H1 (cell line): ENCODE data around the gene ACBD4. TPM values are rescaled to one million over a fixed set of nuclear protein-coding genes. Genes with fewer than 3 reads are reported as not detected.

Experiments used
- CTCF ChIA-PET: fragments of 300-600 bp; sonication (Branson Sonifier 250); formaldehyde crosslinking; loops from one replicate; lab custom pipeline; 2021; ENCODE audit not compliant: partially characterized antibody; lab: Charles Lee
- POLR2A ChIA-PET: fragments of 300-600 bp; sonication (Branson Sonifier 250); formaldehyde crosslinking; loops from one replicate; lab custom pipeline; 2021; ENCODE audit warnings: inconsistent platforms; ENCODE audit not compliant: partially characterized antibody; lab: Charles Lee
- DNase-seq, 2 experiments: peaks; one replicate each; pipeline versions ENCODE4 v3.0.0 to v3.0.0-alpha.2; 2010 to 2022; ENCODE audit warnings: low spot score in 2 of 2, low read depth in 1 of 2, mixed read lengths in 1 of 2
- FAIRE-seq: peaks from 2 replicates; lab custom pipeline; 2011; peaks lifted over from hg19 to GRCh38; lab: Jason Lieb, UNC
- H2AFZ ChIP-seq: 2 replicates; pipeline ENCODE4 v1.8.1; 2012; ENCODE audit warnings: low read length, inconsistent platforms
- H2AK5ac ChIP-seq: 2 replicates; pipeline ENCODE4 v1.6.1; 2013; ENCODE audit warnings: low read depth, low read length
- H2BK120ac ChIP-seq: replicated peaks from 2 replicates; pipeline ENCODE3; 2013; ENCODE audit warnings: low read depth, low read length, inconsistent platforms
- H2BK12ac ChIP-seq: 2 replicates; pipeline ENCODE4 v1.6.1; 2013; ENCODE audit warnings: low read depth, low read length
- H2BK15ac ChIP-seq: 2 replicates; pipeline ENCODE4 v1.6.1; 2013; ENCODE audit warnings: low read length
- H2BK20ac ChIP-seq: 2 replicates; pipeline ENCODE4 v1.6.1; 2013; ENCODE audit warnings: low read length
- H2BK5ac ChIP-seq: 2 replicates; pipeline ENCODE4 v1.6.1; 2013; ENCODE audit warnings: low read depth, low read length
- H3K14ac ChIP-seq: 2 replicates; pipeline ENCODE4 v1.6.1; 2013; ENCODE audit warnings: inconsistent platforms; ENCODE audit not compliant: insufficient read length
- H3K18ac ChIP-seq: 2 replicates; pipeline ENCODE4 v1.6.1; 2013; ENCODE audit warnings: low read length; ENCODE audit errors: extremely low read depth
- H3K23ac ChIP-seq: 2 replicates; pipeline ENCODE4 v1.6.1; 2013; ENCODE audit warnings: inconsistent platforms; ENCODE audit not compliant: insufficient read length
- H3K23me2 ChIP-seq: 2 replicates; pipeline ENCODE4 v1.6.1; 2013; ENCODE audit warnings: low read depth, low read length
- H3K27ac ChIP-seq: 2 replicates; pipeline ENCODE4 v1.6.1; 2011; ENCODE audit warnings: low read depth, low read length, inconsistent platforms
- H3K27me3 ChIP-seq, 4 experiments: replicated peaks in 1 of 4; 1 replicate in 1 of 4; 2 replicates in 3 of 4; pipeline versions ENCODE4 v1.6.1 to v1.8.1; 2011 to 2013; ENCODE audit warnings: low read length in 3 of 4, mild to moderate bottlenecking in 3 of 4, inconsistent platforms in 2 of 4, mixed read lengths in 2 of 4, moderate library complexity in 1 of 4; ENCODE audit not compliant: control insufficient read depth in 3 of 4, insufficient read depth in 3 of 4; ENCODE audit errors: extremely low read depth in 1 of 4
- H3K36me3 ChIP-seq, 4 experiments: 2 replicates each; pipeline versions ENCODE4 v1.6.1 to v1.8.1; 2011 to 2013; ENCODE audit warnings: mild to moderate bottlenecking in 4 of 4, low read length in 3 of 4, moderate library complexity in 2 of 4, control low read depth in 1 of 4, inconsistent platforms in 1 of 4; ENCODE audit not compliant: insufficient read depth in 4 of 4, control insufficient read depth in 2 of 4
- H3K4ac ChIP-seq: replicated peaks from 2 replicates; pipeline ENCODE3; 2013; ENCODE audit warnings: low read length, low read depth, mixed read lengths, inconsistent platforms; ENCODE audit not compliant: insufficient read length
- H3K4me1 ChIP-seq, 4 experiments: replicated peaks in 1 of 4; 1 replicate in 1 of 4; 2 replicates in 3 of 4; pipeline versions ENCODE4 v1.6.1 to v1.8.1; 2011 to 2013; ENCODE audit warnings: low read length in 3 of 4, inconsistent platforms in 2 of 4, mixed read lengths in 1 of 4; ENCODE audit not compliant: insufficient read depth in 4 of 4, control insufficient read depth in 3 of 4
- H3K4me2 ChIP-seq, 2 experiments: 2 replicates each; pipeline versions ENCODE4 v1.6.1 to v1.8.1; 2011 to 2013; ENCODE audit warnings: low read depth in 2 of 2, low read length in 2 of 2, control low read depth in 1 of 2, inconsistent platforms in 1 of 2, mild to moderate bottlenecking in 1 of 2; ENCODE audit not compliant: insufficient read depth in 1 of 2
- H3K4me3 ChIP-seq, 4 experiments: fragments of 200-600, 300-600 bp in 1 of 4; sonication (generic), shearing (Covaris generic), sonication (Bioruptor Twin) in 1 of 4; 2 replicates each; pipeline versions ENCODE4 v1.5.1 to v1.8.1; 2011 to 2016; ENCODE audit warnings: low read length in 4 of 4, low read depth in 3 of 4, control low read depth in 2 of 4, inconsistent platforms in 2 of 4, mild to moderate bottlenecking in 2 of 4, mixed read lengths in 1 of 4, moderate library complexity in 1 of 4; ENCODE audit not compliant: insufficient read depth in 2 of 4; ENCODE audit errors: extremely low read depth in 1 of 4
- H3K56ac ChIP-seq: replicated peaks from 2 replicates; pipeline ENCODE3; 2013; ENCODE audit warnings: low read depth, mild to moderate bottlenecking, mixed read lengths, low read length, inconsistent platforms; ENCODE audit not compliant: insufficient read length
- H3K79me1 ChIP-seq: 2 replicates; pipeline ENCODE4 v1.6.1; 2013; ENCODE audit warnings: low read depth, low read length, control low read depth
- H3K79me2 ChIP-seq, 2 experiments: 2 replicates each; pipeline versions ENCODE4 v1.6.1 to v1.8.1; 2012 to 2013; ENCODE audit warnings: low read length in 2 of 2, mild to moderate bottlenecking in 2 of 2, inconsistent platforms in 1 of 2; ENCODE audit not compliant: insufficient read depth in 2 of 2, control insufficient read depth in 1 of 2
- H3K9ac ChIP-seq, 4 experiments: replicated peaks in 1 of 4; 1 replicate in 1 of 4; 2 replicates in 3 of 4; pipeline versions ENCODE4 v1.6.1 to v1.8.1; 2011 to 2013; ENCODE audit warnings: low read depth in 3 of 4, low read length in 3 of 4, control low read depth in 2 of 4, mild to moderate bottlenecking in 2 of 4, moderate library complexity in 2 of 4, inconsistent platforms in 1 of 4; ENCODE audit errors: extremely low read depth in 1 of 4
- H3K9me3 ChIP-seq, 2 experiments: 2 replicates each; pipeline versions ENCODE4 v1.6.1 to v1.8.1; 2012 to 2013; ENCODE audit warnings: mild to moderate bottlenecking in 2 of 2, moderate library complexity in 2 of 2, control low read depth in 1 of 2, inconsistent platforms in 1 of 2, low read depth in 1 of 2, low read length in 1 of 2, mixed read lengths in 1 of 2; ENCODE audit not compliant: insufficient read depth in 2 of 2
- H4K20me1 ChIP-seq, 2 experiments: replicated peaks in 1 of 2; 2 replicates each; pipeline versions ENCODE3 to v1.8.1; 2011 to 2013; ENCODE audit warnings: inconsistent platforms in 2 of 2, low read length in 2 of 2, mild to moderate bottlenecking in 1 of 2; ENCODE audit not compliant: insufficient read depth in 2 of 2, control insufficient read depth in 1 of 2
- H4K5ac ChIP-seq: 2 replicates; pipeline ENCODE4 v1.6.1; 2013; ENCODE audit warnings: low read length, low read depth, mixed read lengths, inconsistent platforms; ENCODE audit not compliant: insufficient read length
- H4K8ac ChIP-seq: 2 replicates; pipeline ENCODE4 v1.8.0; 2013; ENCODE audit warnings: mild to moderate bottlenecking, moderate library complexity, low read length, inconsistent platforms; ENCODE audit not compliant: insufficient read depth; ENCODE audit errors: extremely low read depth
- H4K91ac ChIP-seq: replicated peaks from 2 replicates; pipeline ENCODE3; 2013; ENCODE audit warnings: low read length, mixed read lengths, inconsistent platforms; ENCODE audit not compliant: insufficient read length
- EGR1 ChIP-seq: IDR thresholded peaks from 2 replicates; pipeline ENCODE4 v1.6.1; 2011; ENCODE audit warnings: low read depth, low read length, borderline replicate concordance
- WGBS, 2 experiments: shearing (Covaris generic) in 1 of 2; methylation state at CpG; one replicate each; pipeline versions ENCODE4 v1.1.6 to v1.1.7; 2013 to 2015; ENCODE audit warnings: low lambda C conversion rate in 2 of 2, mixed read lengths in 2 of 2, inconsistent platforms in 1 of 2, low coverage in 1 of 2, missing lambda C conversion rate in 1 of 2; ENCODE audit not compliant: insufficient replicate concordance in 2 of 2, insufficient coverage in 1 of 2, insufficient read length in 1 of 2; ENCODE audit errors: extremely low coverage in 1 of 2, missing lambda C conversion rate in 1 of 2; 5-methylcytosine and 5-hydroxymethylcytosine counted together
- polyA plus RNA-seq, 7 experiments: library from polyadenylated mRNA; depleted of rRNA in 3 of 7; stranded (reverse) in 5 of 7; unstranded in 2 of 7; fragments of >200 nt in 5 of 7; fragments of 200-250 nt in 2 of 7; gene quantifications; 1 replicate in 5 of 7; 2 replicates in 1 of 7; 4 replicates in 1 of 7; pipeline versions ENCODE4 v1.2.1 to v1.2.3, GENCODE V29; 2011 to 2013; ENCODE audit warnings: missing spikeins in 2 of 7, mixed read lengths in 2 of 7
- total RNA-seq: library from RNA; stranded (reverse); fragmentation: NEBNext Ultra II Directional; extraction: Animal tissue kit (Norgen Biotek cat#: 25700); gene quantifications from 2 replicates; pipeline ENCODE4 v1.2.1, GENCODE V29; 2021

Gene ACBD4
- total and polyA plus RNA-seq, 2 of the 8 experiments (the other 6 are each of a cell fraction or from before 2014, with no cell fraction given): 7.3 to 10.7 TPM

GRCh38 chr17:45086391-45086790 is 49.1 kb upstream of the ACBD4 start:
- DNase-seq: no peak
- H3K79me2 ChIP-seq: no peaks in the 10 kb centered on the region
- TF ChIP-seq EGR1: no peak
- TF ChIP-seq, all 59 proteins: peak for 0
- Histone ChIP-seq H3K23ac (no peak overlapping the region), H3K27me3 (no peaks in the 10 kb centered on the region), H3K23me2 (no peaks in the 10 kb centered on the region; the same call in 1 of the 2 replicates), H4K5ac (no peak overlapping the region), H3K36me3 (peaks cover 25 to 69% (median 50%) of the 10 kb centered on the region in 4 experiments), H3K79me1 (no peaks in the 10 kb centered on the region; the same call in 1 of the 2 replicates), H2BK12ac (no peak overlapping the region), H3K9ac (no peak overlapping the region), H4K91ac (no peak overlapping the region), H2AFZ (no peak overlapping the region), H3K4me3 (no peak overlapping the region), H3K4me2 (no peak overlapping the region), H3K9me3 (no peaks in the 10 kb centered on the region), H4K8ac (no peak overlapping the region; the same call in 1 of the 2 replicates), H3K14ac (no peak overlapping the region), H2BK15ac (no peak overlapping the region), H3K56ac (no peak overlapping the region), H3K18ac (no peak overlapping the region), H3K27ac (no peak overlapping the region), H4K20me1 (peaks cover 2 to 12% of the 10 kb centered on the region in 2 experiments), H2BK20ac (no peak overlapping the region), H3K4me1 (peaks cover 0 to 7% (median 0%) of the 10 kb centered on the region in 4 experiments; a peak in 3 of 7 replicates), H2BK5ac (no peak overlapping the region), H3K4ac (no peak overlapping the region), H2BK120ac (no peak overlapping the region), H2AK5ac (no peak overlapping the region)
- FAIRE-seq: no peak
- POLR2A ChIA-PET: interaction anchor here (0.7 to 1.4 kb wide), 2 partner anchors 12 to 17 kb away, joined by 3 to 4 read pairs; no protein-coding TSS in a partner anchor
- 97% methylated on average over 4 of the region's 4 CpGs; no CpG with 5 or more reads in 1 of the 2 experiments for whole genome bisulfite sequencing, 2 experiments
- CTCF ChIA-PET: interaction anchor here (1.0 to 3.7 kb wide), 5 partner anchors 10 to 49 kb away, joined by 3 to 19 read pairs (median 14); partner anchors contain the start of genes ACBD4 and PLCD3
